Smooth muscle cell (in vitro differentiated cells): ENCODE measurements around the gene AQP6. TPM values are rescaled to one million over a fixed set of nuclear protein-coding genes. Genes with fewer than 3 reads are reported as not detected.

Experiments
- DNase-seq: peaks from one replicate; lab custom pipeline; 2025; ENCODE audit not compliant: unreplicated experiment; lab: John Stamatoyannopoulos, UW
- H2AFZ ChIP-seq: fragments of 200-600 bp; sonication (generic); 2 replicates; pipeline ENCODE4 v1.6.0; 2016; ENCODE audit warnings: antibody characterized with exemption, low read depth, mild to moderate bottlenecking
- H3F3A ChIP-seq: fragments of 200-600 bp; sonication (generic); 2 replicates; pipeline ENCODE4 v1.6.0; 2017; ENCODE audit warnings: antibody characterized with exemption, low read depth
- H3K27ac ChIP-seq: fragments of 200-600 bp; sonication (generic); 2 replicates; pipeline ENCODE4 v1.5.1; 2016; ENCODE audit warnings: low read depth, mild to moderate bottlenecking
- H3K27me3 ChIP-seq: fragments of 200-600 bp; sonication (generic); 2 replicates; pipeline ENCODE4 v1.6.1; 2016; ENCODE audit warnings: low read depth, mild to moderate bottlenecking
- H3K36me3 ChIP-seq: fragments of 200-600 bp; sonication (generic); 2 replicates; pipeline ENCODE4 v1.5.1; 2016; ENCODE audit warnings: low read depth
- H3K4me1 ChIP-seq: fragments of 200-600 bp; sonication (generic); 2 replicates; pipeline ENCODE4 v1.5.1; 2016; ENCODE audit warnings: low read depth
- H3K4me2 ChIP-seq: fragments of 200-600 bp; sonication (generic); 2 replicates; pipeline ENCODE4 v1.6.0; 2016; ENCODE audit warnings: mild to moderate bottlenecking
- H3K4me3 ChIP-seq: fragments of 200-600 bp; sonication (generic); 2 replicates; pipeline ENCODE4 v1.5.1; 2016; ENCODE audit warnings: mild to moderate bottlenecking
- H3K79me2 ChIP-seq: fragments of 200-600 bp; sonication (generic); 2 replicates; pipeline ENCODE4 v1.6.0; 2016; ENCODE audit warnings: low read depth, mild to moderate bottlenecking
- H3K9ac ChIP-seq: fragments of 200-600 bp; sonication (generic); 2 replicates; pipeline ENCODE4 v1.6.0; 2016; ENCODE audit warnings: low read depth
- H3K9me3 ChIP-seq: fragments of 200-600 bp; sonication (generic); replicated peaks from 2 replicates; pipeline ENCODE4 v1.5.1; 2016; ENCODE audit warnings: low read depth
- H4K20me1 ChIP-seq: fragments of 200-600 bp; sonication (generic); 2 replicates; pipeline ENCODE4 v1.6.0; 2016; ENCODE audit warnings: low read depth
- WGBS: methylation state at CpG from one replicate; pipeline ENCODE4 v1.1.7; 2016; ENCODE audit warnings: low lambda C conversion rate; 5-methylcytosine and 5-hydroxymethylcytosine counted together
- polyA plus RNA-seq: library from polyadenylated mRNA; unstranded; fragments of >200 nt; fragmentation: Nextera tagmentation; extraction: Ambion mirVana; gene quantifications from 2 replicates; pipeline ENCODE4 v1.2.1, GENCODE V29; 2016
- total RNA-seq: library from RNA; depleted of rRNA; stranded (reverse); fragments of >200 nt; gene quantifications from 2 replicates; pipeline ENCODE4 v1.2.3, GENCODE V29; 2014
- TF ChIP-seq, protein P1 (sequence below): fragments of 200-600 bp; sonication (generic); IDR thresholded peaks from 2 replicates; pipeline ENCODE4 v1.5.1; 2017; ENCODE audit warnings: borderline replicate concordance, mild to moderate bottlenecking, antibody characterized with exemption; ENCODE audit not compliant: insufficient read depth, poor library complexity, severe bottlenecking

The AQP6 gene
- total and polyA plus RNA-seq, 2 experiments from 2014 or later, result not detected

DNA sequence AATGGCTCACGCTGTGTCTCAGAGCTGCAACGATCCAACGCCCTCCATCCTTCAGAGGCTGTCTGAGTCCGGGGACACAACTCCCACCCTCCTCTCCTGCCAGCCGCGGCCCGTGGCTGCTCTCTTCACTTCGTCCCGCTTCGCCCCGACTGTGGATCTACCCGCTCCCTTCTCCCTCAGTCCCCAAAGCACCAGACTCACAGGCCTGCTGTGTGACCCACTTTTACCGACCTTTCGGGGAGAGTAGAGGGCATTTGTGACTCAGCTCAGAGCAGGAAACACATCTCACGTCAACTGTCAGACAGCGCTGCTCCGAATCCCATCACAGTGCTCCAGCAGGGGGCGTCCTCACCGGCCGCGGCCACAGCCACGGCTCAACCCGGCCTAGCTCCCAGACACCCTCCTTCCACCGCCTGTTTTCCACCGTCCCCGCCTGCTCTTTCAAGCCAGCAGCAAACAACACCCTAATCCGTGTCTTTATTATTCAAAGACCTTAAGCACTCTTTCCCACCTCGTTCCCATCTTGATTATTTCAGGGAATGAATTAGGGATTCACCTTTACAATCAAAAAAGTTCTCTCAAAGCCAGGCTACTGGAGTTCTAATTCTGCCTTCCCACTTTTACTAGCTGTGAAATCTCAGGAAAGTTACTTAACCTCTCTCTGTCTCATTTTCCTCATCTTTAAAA, 27.2 kb upstream of the AQP6 start:
- Histone ChIP-seq H3K36me3 (no peaks in the 10 kb centered on the region), H3K4me2 (peak overlapping the region; percentile 85), H3K27ac (no peak overlapping the region), H3K27me3 (no peaks in the 10 kb centered on the region), H2AFZ (peak overlapping the region; percentile 96), H3K4me3 (peak overlapping the region; percentile 44), H3K9me3 (no peaks in the 10 kb centered on the region), H4K20me1 (no peaks in the 10 kb centered on the region), H3F3A (no peaks in the 10 kb centered on the region), H3K79me2 (no peaks in the 10 kb centered on the region), H3K9ac (no peak overlapping the region), H3K4me1 (peaks cover 4% of the 10 kb centered on the region)
- TF ChIP-seq, protein P1, sequence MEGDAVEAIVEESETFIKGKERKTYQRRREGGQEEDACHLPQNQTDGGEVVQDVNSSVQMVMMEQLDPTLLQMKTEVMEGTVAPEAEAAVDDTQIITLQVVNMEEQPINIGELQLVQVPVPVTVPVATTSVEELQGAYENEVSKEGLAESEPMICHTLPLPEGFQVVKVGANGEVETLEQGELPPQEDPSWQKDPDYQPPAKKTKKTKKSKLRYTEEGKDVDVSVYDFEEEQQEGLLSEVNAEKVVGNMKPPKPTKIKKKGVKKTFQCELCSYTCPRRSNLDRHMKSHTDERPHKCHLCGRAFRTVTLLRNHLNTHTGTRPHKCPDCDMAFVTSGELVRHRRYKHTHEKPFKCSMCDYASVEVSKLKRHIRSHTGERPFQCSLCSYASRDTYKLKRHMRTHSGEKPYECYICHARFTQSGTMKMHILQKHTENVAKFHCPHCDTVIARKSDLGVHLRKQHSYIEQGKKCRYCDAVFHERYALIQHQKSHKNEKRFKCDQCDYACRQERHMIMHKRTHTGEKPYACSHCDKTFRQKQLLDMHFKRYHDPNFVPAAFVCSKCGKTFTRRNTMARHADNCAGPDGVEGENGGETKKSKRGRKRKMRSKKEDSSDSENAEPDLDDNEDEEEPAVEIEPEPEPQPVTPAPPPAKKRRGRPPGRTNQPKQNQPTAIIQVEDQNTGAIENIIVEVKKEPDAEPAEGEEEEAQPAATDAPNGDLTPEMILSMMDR, result peak; percentile 77
- WGBS, result 10% methylated on average over 27 of the region's 28 CpGs
- DNase-seq, result peak; percentile 67

DNA sequence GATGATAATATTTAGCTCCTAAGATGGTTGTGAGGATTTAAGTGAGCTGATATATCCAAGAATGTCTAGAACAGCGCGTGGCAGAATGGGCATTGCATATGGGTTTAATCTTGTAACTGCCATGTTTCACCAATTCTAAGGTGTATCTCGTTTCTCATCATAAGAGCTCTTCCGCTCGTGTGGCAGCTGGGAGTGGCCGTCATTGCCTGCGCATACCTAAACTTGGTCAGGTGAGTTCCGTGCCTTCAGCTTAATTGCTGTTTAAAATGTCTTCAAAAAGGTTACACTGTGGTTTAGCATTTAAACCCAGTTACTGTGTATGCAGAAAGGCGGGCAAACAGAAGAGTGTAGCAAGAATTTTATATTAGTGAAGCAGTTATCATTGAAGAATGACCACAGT, 26.7 kb upstream of the AQP6 start:
- Histone ChIP-seq H3K79me2 (no peaks in the 10 kb centered on the region), H3K9me3 (no peaks in the 10 kb centered on the region), H3K27me3 (no peaks in the 10 kb centered on the region), H3K27ac (no peak overlapping the region), H3K9ac (no peak overlapping the region), H3F3A (no peaks in the 10 kb centered on the region), H3K4me3 (no peak overlapping the region), H3K36me3 (no peaks in the 10 kb centered on the region), H2AFZ (peak overlapping the region; percentile 96), H3K4me1 (peaks cover 4% of the 10 kb centered on the region), H3K4me2 (no peak overlapping the region), H4K20me1 (no peaks in the 10 kb centered on the region)
- TF ChIP-seq, protein P1, result no peak
- 67% methylated on average over 9 of the region's 9 CpGs for WGBS
- DNase-seq, result no peak

DNA sequence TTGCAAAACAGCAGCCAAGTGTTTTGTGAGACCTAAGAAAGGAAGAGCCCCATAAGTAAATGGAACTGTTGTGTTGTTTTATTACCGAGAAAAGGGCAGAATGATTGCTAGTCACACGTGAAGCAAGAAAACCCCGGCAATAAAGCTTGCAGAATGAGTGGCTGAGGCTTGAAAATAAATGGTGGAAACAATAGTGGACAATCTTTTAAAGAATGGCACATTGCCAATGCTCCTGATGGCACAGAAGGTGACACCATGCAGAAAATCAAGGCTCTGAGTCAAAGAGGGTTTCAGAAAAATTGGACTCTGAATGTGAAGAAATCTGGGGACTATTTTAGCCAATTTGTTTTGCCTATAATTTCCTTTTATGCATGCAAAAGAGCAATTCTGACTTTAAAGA, 26.2 kb upstream of the AQP6 start:
- H3K4me1 ChIP-seq, result peaks cover 4% of the 10 kb centered on the region
- 78% methylated on average over 3 of the region's 3 CpGs for WGBS
- no peaks in the 10 kb centered on the region for H3K36me3 ChIP-seq
- TF ChIP-seq, protein P1, result no peak
- no peaks in the 10 kb centered on the region for H3K9me3 ChIP-seq
- H3K9ac ChIP-seq, result no peak overlapping the region
- no peak for DNase-seq
- no peaks in the 10 kb centered on the region for H3K27me3 ChIP-seq
- H4K20me1 ChIP-seq, result no peaks in the 10 kb centered on the region
- no peaks in the 10 kb centered on the region for H3K79me2 ChIP-seq
- no peak overlapping the region for H3K4me3 ChIP-seq
- H3K4me2 ChIP-seq, result no peak overlapping the region
- H3F3A ChIP-seq, result no peaks in the 10 kb centered on the region
- no peak overlapping the region for H3K27ac ChIP-seq
- peak overlapping the region; percentile 96 for H2AFZ ChIP-seq
